Osteocyte (in vitro differentiated cells): ENCODE measurements around the gene COQ6. TPM values are rescaled to one million over a fixed set of nuclear protein-coding genes. Genes with fewer than 3 reads are reported as not detected.
A peak's percentile ranks its signal among the peaks of the same experiment; 100 is the strongest.

Experiments
- DNase-seq: peaks from one replicate; pipeline ENCODE4 v3.0.0; 2021; ENCODE audit warnings: mixed read lengths; ENCODE audit not compliant: unreplicated experiment; ENCODE audit errors: extremely low spot score
- H3K27ac Mint-ChIP-seq: one replicate; pipeline ENCODE4 v1.8.0; 2021; ENCODE audit warnings: mild to moderate bottlenecking, mixed read lengths; ENCODE audit not compliant: unreplicated experiment
- H3K27me3 Mint-ChIP-seq: one replicate; pipeline ENCODE4 v1.8.0; 2021; ENCODE audit warnings: mixed read lengths; ENCODE audit not compliant: unreplicated experiment
- H3K36me3 Mint-ChIP-seq: one replicate; pipeline ENCODE4 v1.8.0; 2021; ENCODE audit warnings: mixed read lengths; ENCODE audit not compliant: unreplicated experiment
- H3K4me1 Mint-ChIP-seq: one replicate; pipeline ENCODE4 v1.8.0; 2021; ENCODE audit warnings: mixed read lengths; ENCODE audit not compliant: unreplicated experiment
- H3K4me3 Mint-ChIP-seq: one replicate; pipeline ENCODE4 v1.8.0; 2021; ENCODE audit warnings: mild to moderate bottlenecking, moderate library complexity, mixed read lengths; ENCODE audit not compliant: unreplicated experiment
- H3K9me3 Mint-ChIP-seq: one replicate; pipeline ENCODE4 v1.8.0; 2021; ENCODE audit warnings: mixed read lengths; ENCODE audit not compliant: unreplicated experiment
- total RNA-seq: library from RNA; stranded (reverse); gene quantifications from 2 replicates; pipeline ENCODE4 v1.2.1, GENCODE V29; 2021
- TF ChIP-seq, protein P1 (sequence below): fragments of 200-600 bp; sonication (generic); IDR thresholded peaks from 2 replicates; pipeline ENCODE4 v1.5.0; 2021; ENCODE audit warnings: antibody characterized with exemption, mild to moderate bottlenecking, moderate library complexity

Gene COQ6
- total RNA-seq, 1 donor from 2014 or later = 24.0 TPM

DNA sequence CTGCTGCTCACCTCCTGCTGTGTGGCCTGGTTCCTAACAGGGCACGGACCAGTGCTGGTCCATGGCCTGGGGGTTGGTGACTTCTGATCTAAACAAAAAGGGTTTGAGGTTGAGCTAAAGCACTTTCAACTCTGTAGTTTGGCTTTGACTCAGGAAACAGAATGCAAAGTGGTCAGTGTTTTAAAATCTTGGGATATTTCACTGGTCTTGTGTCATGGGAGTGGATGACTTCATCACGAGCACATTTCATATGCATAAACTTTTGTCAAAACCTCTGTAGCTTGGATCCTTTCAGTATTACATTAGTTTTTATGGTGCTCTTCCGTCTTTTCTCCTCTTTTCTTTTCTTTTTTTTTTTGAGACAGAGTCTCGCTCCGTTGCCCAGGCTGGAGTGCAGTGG is 25.8 kb upstream of the COQ6 start:
- peaks cover 60% of the 10 kb centered on the region for H3K36me3 Mint-ChIP-seq

GRCh38 chr14:73935666-73936065 is 14.4 kb upstream of the COQ6 start:
- Mint-ChIP-seq H3K4me1 (no peaks in the 10 kb centered on the region), H3K27me3 (no peaks in the 10 kb centered on the region), H3K36me3 (peaks cover 28% of the 10 kb centered on the region), H3K27ac (no peak overlapping the region), H3K4me3 (no peak overlapping the region), H3K9me3 (no peaks in the 10 kb centered on the region)
- TF ChIP-seq, protein P1, sequence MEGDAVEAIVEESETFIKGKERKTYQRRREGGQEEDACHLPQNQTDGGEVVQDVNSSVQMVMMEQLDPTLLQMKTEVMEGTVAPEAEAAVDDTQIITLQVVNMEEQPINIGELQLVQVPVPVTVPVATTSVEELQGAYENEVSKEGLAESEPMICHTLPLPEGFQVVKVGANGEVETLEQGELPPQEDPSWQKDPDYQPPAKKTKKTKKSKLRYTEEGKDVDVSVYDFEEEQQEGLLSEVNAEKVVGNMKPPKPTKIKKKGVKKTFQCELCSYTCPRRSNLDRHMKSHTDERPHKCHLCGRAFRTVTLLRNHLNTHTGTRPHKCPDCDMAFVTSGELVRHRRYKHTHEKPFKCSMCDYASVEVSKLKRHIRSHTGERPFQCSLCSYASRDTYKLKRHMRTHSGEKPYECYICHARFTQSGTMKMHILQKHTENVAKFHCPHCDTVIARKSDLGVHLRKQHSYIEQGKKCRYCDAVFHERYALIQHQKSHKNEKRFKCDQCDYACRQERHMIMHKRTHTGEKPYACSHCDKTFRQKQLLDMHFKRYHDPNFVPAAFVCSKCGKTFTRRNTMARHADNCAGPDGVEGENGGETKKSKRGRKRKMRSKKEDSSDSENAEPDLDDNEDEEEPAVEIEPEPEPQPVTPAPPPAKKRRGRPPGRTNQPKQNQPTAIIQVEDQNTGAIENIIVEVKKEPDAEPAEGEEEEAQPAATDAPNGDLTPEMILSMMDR = peak; percentile 35
- DNase-seq = no peak

More for the DNA sequence above, 25.8 kb upstream of the COQ6 start:
- no peaks in the 10 kb centered on the region for H3K9me3 Mint-ChIP-seq
- no peaks in the 10 kb centered on the region for H3K4me1 Mint-ChIP-seq
- H3K4me3 Mint-ChIP-seq = no peak overlapping the region
- TF ChIP-seq, protein P1 = no peak
- no peaks in the 10 kb centered on the region for H3K27me3 Mint-ChIP-seq
- DNase-seq = no peak
- no peak overlapping the region for H3K27ac Mint-ChIP-seq

- Mint-ChIP-seq H3K4me3 (no peak overlapping the region), H3K27ac (no peak overlapping the region), H3K9me3 (no peaks in the 10 kb centered on the region), H3K36me3 (peaks cover 29% of the 10 kb centered on the region), H3K27me3 (no peaks in the 10 kb centered on the region), H3K4me1 (no peaks in the 10 kb centered on the region)
- DNase-seq = no peak
- TF ChIP-seq, protein P1 = no peak
Observed at GRCh38 chr14:73936548-73936947, 13.6 kb upstream of the COQ6 start.

DNA sequence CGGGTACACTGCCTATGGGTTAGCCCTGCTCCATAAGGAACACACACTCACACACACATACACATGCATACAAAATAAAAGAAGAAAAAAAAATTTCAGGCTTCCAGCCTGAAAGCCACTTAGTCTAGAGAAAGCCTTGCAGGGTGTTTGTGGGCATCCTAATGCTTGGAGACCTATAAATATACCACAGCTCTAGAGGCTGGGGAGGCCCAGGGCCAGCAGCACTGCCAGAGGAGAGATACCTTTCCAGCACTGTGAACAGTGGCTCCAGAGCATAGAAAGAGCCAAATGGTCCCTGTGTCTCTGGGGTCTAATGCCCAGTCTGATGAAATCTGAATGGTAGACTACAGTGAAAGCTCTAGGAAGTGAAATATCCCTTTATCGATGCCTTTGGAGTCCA is 13.1 kb upstream of the COQ6 start:
- H3K9me3 Mint-ChIP-seq = no peaks in the 10 kb centered on the region
- H3K27me3 Mint-ChIP-seq = no peaks in the 10 kb centered on the region
- H3K4me3 Mint-ChIP-seq = no peak overlapping the region
- H3K27ac Mint-ChIP-seq = no peak overlapping the region
- H3K4me1 Mint-ChIP-seq = no peaks in the 10 kb centered on the region
- peaks cover 29% of the 10 kb centered on the region for H3K36me3 Mint-ChIP-seq
- DNase-seq = no peak
- TF ChIP-seq, protein P1 = no peak

DNA sequence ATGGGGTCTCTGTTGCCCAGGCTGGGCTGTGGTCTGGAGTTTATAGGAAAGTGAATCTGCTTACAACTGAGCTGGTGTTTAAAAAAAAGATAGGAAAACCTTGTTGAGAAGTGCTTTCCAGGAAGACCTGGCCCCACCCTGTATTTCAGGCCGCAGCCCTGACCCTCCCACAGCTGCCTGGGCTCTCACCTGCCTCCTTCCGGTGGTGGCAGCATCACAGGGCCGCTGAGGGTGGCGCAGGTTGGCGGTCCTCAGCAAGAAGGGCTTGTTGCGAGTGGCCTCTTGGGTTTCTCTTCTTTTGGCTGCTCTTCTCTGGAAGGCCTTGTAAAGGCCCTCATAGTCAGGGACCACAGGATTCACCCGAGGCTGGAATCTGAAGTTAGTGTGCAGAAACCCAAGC is 7.9 kb upstream of the COQ6 start:
- DNase-seq = no peak
- H3K27ac Mint-ChIP-seq = no peak overlapping the region
- no peaks in the 10 kb centered on the region for H3K9me3 Mint-ChIP-seq
- TF ChIP-seq, protein P1 = no peak
- peaks cover 17% of the 10 kb centered on the region for H3K36me3 Mint-ChIP-seq
- no peak overlapping the region for H3K4me3 Mint-ChIP-seq
- H3K4me1 Mint-ChIP-seq = no peaks in the 10 kb centered on the region
- no peaks in the 10 kb centered on the region for H3K27me3 Mint-ChIP-seq
